ENCODE data around the gene TLCD4.
"Not testable (repeated sequence)": the region's sequence is repeated elsewhere in the genome, so short reads cannot be mapped to it uniquely, and the experiment has no call there.

TLCD4 gene

GRCh38 chr1:95117207-95118066, at the start of gene TLCD4:
TSS of gene TLCD4 (plus strand) at chr1:95117355. CDS start at chr1:95143902, 26,547 bp downstream.
- DNase-seq = no peak
- in situ Hi-C loops (cut with MboI; ENCODE audit: low pct_unique_long_range_greater_than_20kb, low sequenced_read_pairs) = no loop called here

- in situ Hi-C loops (cut with MboI; ENCODE audit: low pct_unique_long_range_greater_than_20kb, low sequenced_read_pairs) = no loop called here
- DNase-seq = no peak
Measured at GRCh38 chr1:95067568-95067967, 49.6 kb upstream of the TLCD4 start.

GRCh38 chr1:95068956-95069709, 48.0 kb upstream of the TLCD4 start:
- DNase-seq = no peak

GRCh38 chr1:95069710-95070093, 47.5 kb upstream of the TLCD4 start:
- in situ Hi-C loops (cut with MboI; ENCODE audit: low pct_unique_long_range_greater_than_20kb, low sequenced_read_pairs) = no loop called here
- no peak for DNase-seq

More at GRCh38 chr1:95068956-95069709, 48.0 kb upstream of the TLCD4 start:
- in situ Hi-C loops (cut with MboI; ENCODE audit: low pct_unique_long_range_greater_than_20kb, low sequenced_read_pairs) = no loop called here

GRCh38 chr1:95071539-95071938, 45.6 kb upstream of the TLCD4 start:
- in situ Hi-C loops (cut with MboI; ENCODE audit: low pct_unique_long_range_greater_than_20kb, low sequenced_read_pairs) = no loop called here
- DNase-seq = no peak

- in situ Hi-C loops (cut with MboI; ENCODE audit: low pct_unique_long_range_greater_than_20kb, low sequenced_read_pairs) = no loop called here
- no peak for DNase-seq
Measured at GRCh38 chr1:95072117-95072516, 45.0 kb upstream of the TLCD4 start.

- in situ Hi-C loops (cut with MboI; ENCODE audit: low pct_unique_long_range_greater_than_20kb, low sequenced_read_pairs) = no loop called here
- peak; percentile 94 for DNase-seq
Measured at GRCh38 chr1:95072532-95073419, 44.4 kb upstream of the TLCD4 start, which contains the start of gene ALG14. TSS of gene ALG14 (minus strand) at chr1:95072951. CDS start at chr1:95072898, 53 bp downstream.

GRCh38 chr1:95073446-95073845, 43.7 kb upstream of the TLCD4 start:
- in situ Hi-C loops (cut with MboI; ENCODE audit: low pct_unique_long_range_greater_than_20kb, low sequenced_read_pairs) = no loop called here
- no peak for DNase-seq

GRCh38 chr1:95076034-95076433, 41.1 kb upstream of the TLCD4 start:
- in situ Hi-C loops (cut with MboI; ENCODE audit: low pct_unique_long_range_greater_than_20kb, low sequenced_read_pairs) = no loop called here
- no peak for DNase-seq

- no peak for DNase-seq
- in situ Hi-C loops (cut with MboI; ENCODE audit: low pct_unique_long_range_greater_than_20kb, low sequenced_read_pairs) = no loop called here
Measured at GRCh38 chr1:95080446-95080845, 36.7 kb upstream of the TLCD4 start.

- in situ Hi-C loops (cut with MboI; ENCODE audit: low pct_unique_long_range_greater_than_20kb, low sequenced_read_pairs) = no loop called here
- no peak for DNase-seq
Measured at GRCh38 chr1:95080879-95081278, 36.3 kb upstream of the TLCD4 start.

- peak; percentile 41 for DNase-seq
- in situ Hi-C loops (cut with MboI; ENCODE audit: low pct_unique_long_range_greater_than_20kb, low sequenced_read_pairs) = no loop called here
Measured at GRCh38 chr1:95084317-95085176, 32.6 kb upstream of the TLCD4 start.

- DNase-seq = no peak
- in situ Hi-C loops (cut with MboI; ENCODE audit: low pct_unique_long_range_greater_than_20kb, low sequenced_read_pairs) = no loop called here
Measured at GRCh38 chr1:95085376-95085775, 31.8 kb upstream of the TLCD4 start.

GRCh38 chr1:95086949-95087533, 30.1 kb upstream of the TLCD4 start:
- in situ Hi-C loops (cut with MboI; ENCODE audit: low pct_unique_long_range_greater_than_20kb, low sequenced_read_pairs) = no loop called here
- DNase-seq = no peak

GRCh38 chr1:95088303-95088702, 28.9 kb upstream of the TLCD4 start:
- in situ Hi-C loops (cut with MboI; ENCODE audit: low pct_unique_long_range_greater_than_20kb, low sequenced_read_pairs) = no loop called here
- no peak for DNase-seq

- in situ Hi-C loops (cut with MboI; ENCODE audit: low pct_unique_long_range_greater_than_20kb, low sequenced_read_pairs) = no loop called here
- DNase-seq = no peak
Measured at GRCh38 chr1:95089650-95090287, 27.4 kb upstream of the TLCD4 start.

GRCh38 chr1:95091290-95091689, 25.9 kb upstream of the TLCD4 start:
- in situ Hi-C loops (cut with MboI; ENCODE audit: low pct_unique_long_range_greater_than_20kb, low sequenced_read_pairs); DNase-seq: not testable (repeated sequence)

- in situ Hi-C loops (cut with MboI; ENCODE audit: low pct_unique_long_range_greater_than_20kb, low sequenced_read_pairs); DNase-seq: not testable (repeated sequence)
Measured at GRCh38 chr1:95092891-95093290, 24.3 kb upstream of the TLCD4 start.
